Measurements from ENCODE around the gene KDM4D.
"Not testable (repeated sequence)": the region's sequence is repeated elsewhere in the genome, so short reads cannot be mapped to it uniquely, and the experiment has no call there.

KDM4D gene

GRCh38 chr11:94973099-94973968 lies at the start of gene KDM4D, which contains the start of gene CWC15:
KDM4D (plus strand) TSS chr11:94973709; CDS start chr11:94997373, 23,664 bp downstream.
CWC15 (minus strand) TSS chr11:94973556; CDS start chr11:94972185, 1,371 bp downstream.
- peak; percentile 87 to 92 for DNase-seq (ENCODE audit: low read depth in 2 of 2)

GRCh38 chr11:94924171-94924572 lies 49.3 kb upstream of the KDM4D start:
- no peak for DNase-seq (ENCODE audit: low read depth in 2 of 2)

- DNase-seq (ENCODE audit: low read depth in 2 of 2) = no peak
Measured at GRCh38 chr11:94924612-94925011, 48.9 kb upstream of the KDM4D start.

GRCh38 chr11:94925422-94926270 lies 47.9 kb upstream of the KDM4D start:
- DNase-seq (ENCODE audit: low read depth in 2 of 2) = no peak

DNA sequence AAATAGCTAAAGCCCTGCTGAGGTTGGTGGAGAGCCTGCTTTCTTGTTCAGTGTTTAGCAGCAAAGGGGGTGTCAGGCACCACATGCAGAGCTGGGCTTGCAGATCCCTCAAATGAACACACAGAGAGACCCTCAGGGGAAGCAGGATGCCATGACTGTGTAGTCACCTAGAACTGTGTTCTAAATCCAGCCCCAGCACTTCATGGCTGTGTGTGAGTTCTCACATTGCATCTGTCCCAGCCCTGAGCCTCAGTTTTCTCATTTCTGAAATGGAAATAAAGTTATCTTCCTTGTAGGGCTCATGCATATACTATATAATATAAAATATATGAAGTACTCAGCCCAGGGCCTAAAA lies 47.3 kb upstream of the KDM4D start:
- DNase-seq (ENCODE audit: low read depth in 2 of 2) = no peak

DNA sequence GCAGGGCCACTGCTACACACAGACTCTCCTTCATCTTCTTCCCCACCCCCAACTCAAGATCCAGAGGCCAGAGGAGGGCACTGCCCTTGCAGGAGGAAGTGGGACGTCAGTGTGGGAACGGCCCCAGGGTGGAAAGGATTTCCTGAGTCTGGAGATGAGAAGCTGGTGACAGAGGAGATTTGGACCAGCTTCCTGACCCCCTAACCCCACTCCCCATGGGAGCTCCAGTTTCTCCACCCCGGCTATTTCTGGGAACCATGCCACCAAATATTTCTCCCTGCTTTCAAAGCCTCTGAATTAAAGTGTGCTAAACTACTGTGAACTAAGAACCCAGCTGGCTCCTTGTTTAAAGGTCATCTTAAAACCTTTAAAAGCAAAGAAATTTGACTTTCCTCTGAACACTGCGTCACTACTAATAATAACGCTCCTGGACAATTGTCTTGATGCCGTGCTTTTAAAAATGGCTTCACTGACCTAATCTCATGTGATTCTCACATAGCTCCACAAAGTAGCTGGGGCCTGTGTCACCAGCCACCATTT lies 46.7 kb upstream of the KDM4D start:
- DNase-seq (ENCODE audit: low read depth in 2 of 2) = no peak

GRCh38 chr11:94928117-94928990 lies 45.2 kb upstream of the KDM4D start:
- no peak for DNase-seq (ENCODE audit: low read depth in 2 of 2)

GRCh38 chr11:94932072-94932471 lies 41.4 kb upstream of the KDM4D start:
- not testable (repeated sequence) for DNase-seq (ENCODE audit: low read depth in 2 of 2)

DNA sequence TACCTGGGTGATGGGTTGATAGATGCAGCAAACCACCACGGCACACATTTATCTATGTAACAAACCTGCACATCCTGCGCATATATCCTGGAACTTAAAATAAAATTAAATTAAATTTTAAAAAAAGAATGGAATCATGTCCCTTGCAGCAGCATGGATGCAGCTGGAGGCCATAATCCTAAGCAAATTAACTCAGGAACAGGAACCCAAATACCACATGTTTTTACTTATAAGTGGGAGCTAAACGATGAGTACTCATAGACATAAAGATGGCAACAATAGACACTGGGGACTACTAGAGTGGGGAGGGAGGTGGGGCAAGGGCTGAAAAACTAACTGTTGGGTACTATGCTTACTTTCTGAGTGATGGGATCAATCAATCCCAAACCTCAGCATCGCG lies 41.0 kb upstream of the KDM4D start:
- no peak for DNase-seq (ENCODE audit: low read depth in 2 of 2)

GRCh38 chr11:94933223-94934130 lies 40.0 kb upstream of the KDM4D start:
- no peak for DNase-seq (ENCODE audit: low read depth in 2 of 2)

GRCh38 chr11:94934362-94934761 lies 39.1 kb upstream of the KDM4D start:
- DNase-seq (ENCODE audit: low read depth in 2 of 2) = no peak

GRCh38 chr11:94934846-94935245 lies 38.7 kb upstream of the KDM4D start:
- DNase-seq (ENCODE audit: low read depth in 2 of 2) = no peak

DNA sequence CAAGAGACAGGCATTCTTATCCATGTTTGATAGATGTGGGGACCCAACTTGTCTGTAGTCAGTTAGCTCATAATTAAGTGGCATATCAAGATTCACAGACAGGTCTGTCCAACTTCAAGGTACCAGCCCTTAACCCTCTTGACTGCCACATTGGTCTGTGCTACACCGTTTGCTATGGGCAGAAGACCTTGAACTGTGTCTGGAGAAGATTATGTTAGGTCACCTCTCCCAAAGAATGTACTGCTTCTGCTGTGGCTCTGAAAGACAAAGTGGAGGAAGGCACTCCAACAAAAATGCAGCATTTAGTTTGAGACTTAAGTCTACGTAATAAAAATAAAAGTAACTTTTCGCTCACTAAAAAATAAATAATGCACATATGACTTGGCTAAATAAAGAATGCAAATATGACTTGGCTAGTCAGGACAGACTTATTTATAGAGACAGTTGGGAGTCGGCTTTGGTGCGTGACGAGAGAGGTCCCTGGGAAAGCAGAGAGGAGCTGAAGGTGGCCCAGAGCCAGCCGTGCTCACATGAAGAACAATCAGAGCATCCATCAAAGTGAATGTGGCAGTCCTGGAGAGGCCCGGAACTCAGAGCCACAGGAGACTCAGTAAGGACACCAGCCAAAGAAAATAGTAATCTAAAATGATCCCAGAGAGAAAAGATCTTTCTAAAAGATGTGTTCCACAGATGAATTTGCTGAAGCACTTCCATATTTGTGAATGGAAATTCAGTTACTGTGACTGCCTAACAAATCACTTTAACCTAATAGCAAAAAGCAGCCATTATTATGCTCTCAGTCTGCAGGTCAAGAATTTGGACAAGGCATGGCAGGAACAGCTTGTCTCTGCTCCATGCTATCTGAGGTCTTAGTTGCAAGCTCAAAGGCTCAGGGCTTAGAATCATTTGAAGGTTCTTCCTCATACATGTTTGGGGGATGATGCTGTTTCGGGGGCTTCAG lies 35.1 kb upstream of the KDM4D start:
- DNase-seq (ENCODE audit: low read depth in 2 of 2) = no peak

- DNase-seq (ENCODE audit: low read depth in 2 of 2) = no peak
Measured at GRCh38 chr11:94939346-94939745, 34.2 kb upstream of the KDM4D start.

DNA sequence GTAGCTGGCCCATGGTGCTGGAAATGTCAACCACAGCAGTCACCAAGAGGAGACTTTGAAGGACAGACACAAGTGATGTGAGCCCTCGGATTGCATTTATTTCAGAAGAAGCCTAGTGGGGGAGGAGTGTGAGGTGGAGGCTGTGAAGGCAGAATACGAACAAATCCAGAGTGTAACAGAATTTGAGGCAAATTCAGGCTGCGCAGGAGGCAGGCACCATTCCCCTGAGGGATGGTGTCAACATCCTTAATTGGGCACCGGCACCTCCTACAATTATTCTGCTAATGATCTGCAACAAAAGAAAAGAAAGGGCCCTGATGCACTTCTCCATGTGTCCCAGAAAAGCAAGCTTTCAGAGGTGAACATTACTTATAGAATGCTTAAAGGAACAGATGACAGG lies 32.4 kb upstream of the KDM4D start:
- no peak for DNase-seq (ENCODE audit: low read depth in 2 of 2)

- no peak for DNase-seq (ENCODE audit: low read depth in 2 of 2)
Measured at GRCh38 chr11:94946812-94947211, 26.7 kb upstream of the KDM4D start.

GRCh38 chr11:94948070-94948617 lies 25.4 kb upstream of the KDM4D start:
- no peak for DNase-seq (ENCODE audit: low read depth in 2 of 2)

GRCh38 chr11:94954753-94955152 lies 18.8 kb upstream of the KDM4D start:
- DNase-seq (ENCODE audit: low read depth in 2 of 2) = no peak

- DNase-seq (ENCODE audit: low read depth in 2 of 2) = no peak
Measured at GRCh38 chr11:94956963-94957362, 16.5 kb upstream of the KDM4D start.
